Measurements from ENCODE around the gene OGG1. TPM values are rescaled to one million over a fixed set of nuclear protein-coding genes. Genes with fewer than 3 reads are reported as not detected.
"Not testable (repeated sequence)": the region's sequence is repeated elsewhere in the genome, so short reads cannot be mapped to it uniquely, and the experiment has no call there.

Gene OGG1
- total RNA-seq, 2 donors from 2014 or later = 18.4 to 22.6 TPM

DNA sequence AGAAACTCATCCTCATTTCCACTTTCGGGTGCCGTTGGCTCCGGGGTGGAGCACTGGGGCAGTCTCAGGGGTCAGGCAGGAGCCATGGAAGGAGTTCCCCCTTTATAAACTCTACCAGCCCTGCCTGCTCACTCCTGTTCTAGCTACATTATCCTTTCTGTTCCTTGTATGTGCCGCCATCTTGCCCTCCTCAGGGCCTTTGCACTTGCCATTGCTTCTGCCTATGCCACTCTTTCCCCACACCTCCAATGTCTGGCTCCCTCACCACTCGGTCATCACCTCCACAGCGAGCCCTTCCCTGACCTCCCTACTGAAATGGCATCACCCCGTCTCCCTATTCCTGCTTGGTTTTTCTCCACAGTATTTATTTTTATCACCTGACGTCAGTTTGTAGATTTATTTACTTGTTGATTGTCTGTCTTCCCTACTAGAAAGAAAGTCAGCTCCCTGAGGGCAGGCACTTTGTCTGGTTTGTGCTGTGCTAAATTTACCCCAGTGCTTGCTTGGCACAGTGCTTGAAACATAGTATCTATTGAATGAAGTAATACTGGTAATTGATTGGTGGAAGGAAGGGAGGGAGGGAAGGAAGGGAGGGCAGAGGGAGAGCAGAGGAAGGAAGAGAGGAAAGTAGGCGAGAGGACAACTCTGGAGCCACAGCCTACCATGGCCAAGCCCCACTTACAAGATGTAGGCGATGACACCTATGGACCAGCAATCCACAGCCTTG is 11.2 kb downstream of the OGG1 start:
- Mint-ChIP-seq H3K4me3 (no peak overlapping the region), H3K27ac (peak overlapping the region; percentile 9)
- H3K9me3 ChIP-seq (ENCODE audit: control insufficient read depth, low read length, poor library complexity, severe bottlenecking) = no peaks in the 10 kb centered on the region

DNA sequence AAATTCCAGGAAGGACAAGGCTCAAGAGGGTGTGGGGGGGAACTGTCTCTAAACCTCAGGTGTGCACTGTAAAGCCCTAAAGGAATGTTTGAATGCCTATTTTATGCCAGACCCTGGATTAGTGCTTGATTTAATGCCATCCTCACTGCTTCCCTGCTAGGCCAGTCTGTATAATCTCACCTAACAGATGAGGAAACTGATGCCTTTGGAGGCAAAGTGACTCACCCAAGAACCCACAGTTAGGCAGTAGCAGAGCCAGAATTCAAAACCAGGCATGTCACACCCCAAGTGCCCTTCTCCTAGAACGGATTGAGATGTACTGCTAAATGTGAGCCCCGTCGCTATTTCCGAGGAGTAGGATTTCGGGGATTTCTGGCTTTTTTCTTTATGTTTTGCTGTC is 12.2 kb downstream of the OGG1 start:
- Mint-ChIP-seq H3K27ac (no peak overlapping the region), H3K4me3 (no peak overlapping the region), H3K36me3 (ENCODE audit: low read depth) (peaks cover 8% of the 10 kb centered on the region), H3K4me1 (peaks cover 12% of the 10 kb centered on the region), H3K27me3 (no peaks in the 10 kb centered on the region)
- no peak for ATAC-seq
- no peaks in the 10 kb centered on the region for H3K9me3 ChIP-seq (ENCODE audit: control insufficient read depth, low read length, poor library complexity, severe bottlenecking)
- no peak for DNase-seq

More for the DNA sequence above, 11.2 kb downstream of the OGG1 start:
- Mint-ChIP-seq H3K27me3 (no peaks in the 10 kb centered on the region), H3K36me3 (ENCODE audit: low read depth) (peaks cover 8% of the 10 kb centered on the region), H3K4me1 (peaks cover 13% of the 10 kb centered on the region)
- no peak for ATAC-seq
- no peak for DNase-seq

DNA sequence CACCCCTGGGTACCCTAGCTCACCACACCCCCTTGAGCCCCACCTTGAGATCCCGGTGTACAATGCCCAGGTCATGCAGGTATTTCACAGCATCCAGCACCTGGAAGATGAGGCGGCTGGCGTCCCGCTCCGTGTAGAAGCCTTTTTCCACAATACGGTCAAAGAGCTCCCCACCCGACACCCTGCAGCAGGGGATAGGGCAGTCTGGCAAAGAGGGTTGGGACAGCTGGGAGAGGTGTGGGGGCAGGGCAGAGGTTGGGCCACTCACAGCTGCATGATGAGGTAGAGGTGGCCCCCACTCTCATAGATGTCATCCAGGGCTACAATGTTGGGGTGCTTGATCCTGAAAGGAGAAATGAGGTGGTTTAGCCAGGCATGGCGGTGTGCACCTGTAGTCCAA is 13.1 kb downstream of the OGG1 start:
- no peak for ATAC-seq
- H3K27me3 Mint-ChIP-seq = no peaks in the 10 kb centered on the region
- H3K36me3 Mint-ChIP-seq (ENCODE audit: low read depth) = peaks cover 8% of the 10 kb centered on the region
- no peaks in the 10 kb centered on the region for H3K9me3 ChIP-seq (ENCODE audit: control insufficient read depth, low read length, poor library complexity, severe bottlenecking)
- peaks cover 17% of the 10 kb centered on the region for H3K4me1 Mint-ChIP-seq
- no peak overlapping the region for H3K4me3 Mint-ChIP-seq
- DNase-seq = no peak
- H3K27ac Mint-ChIP-seq = no peak overlapping the region

DNA sequence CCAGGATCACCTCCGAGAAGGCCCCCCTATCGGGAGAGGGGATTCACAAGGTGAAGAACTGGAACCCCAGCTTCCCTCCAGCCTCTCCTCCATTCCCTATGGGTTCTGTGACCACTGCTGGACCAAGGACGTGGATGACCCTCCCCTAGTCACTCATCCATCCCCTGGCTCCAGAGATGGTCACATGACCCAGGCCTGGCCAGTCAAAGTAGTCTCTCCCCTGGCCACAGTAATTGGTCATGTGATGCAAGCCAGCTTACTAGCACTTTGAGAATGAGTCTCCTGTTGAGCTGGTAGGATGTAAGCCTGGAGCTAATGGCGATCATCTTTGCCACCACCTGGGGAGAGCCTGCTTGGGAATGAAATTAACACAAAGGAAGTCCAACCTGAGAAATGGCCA is 16.1 kb downstream of the OGG1 start:
- DNase-seq = no peak
- H3K27me3 Mint-ChIP-seq = no peaks in the 10 kb centered on the region
- H3K4me3 Mint-ChIP-seq = no peak overlapping the region
- no peak overlapping the region for H3K27ac Mint-ChIP-seq
- H3K36me3 Mint-ChIP-seq (ENCODE audit: low read depth) = peaks cover 3% of the 10 kb centered on the region
- peaks cover 37% of the 10 kb centered on the region for H3K4me1 Mint-ChIP-seq
- no peaks in the 10 kb centered on the region for H3K9me3 ChIP-seq (ENCODE audit: control insufficient read depth, low read length, poor library complexity, severe bottlenecking)
- no peak for ATAC-seq

DNA sequence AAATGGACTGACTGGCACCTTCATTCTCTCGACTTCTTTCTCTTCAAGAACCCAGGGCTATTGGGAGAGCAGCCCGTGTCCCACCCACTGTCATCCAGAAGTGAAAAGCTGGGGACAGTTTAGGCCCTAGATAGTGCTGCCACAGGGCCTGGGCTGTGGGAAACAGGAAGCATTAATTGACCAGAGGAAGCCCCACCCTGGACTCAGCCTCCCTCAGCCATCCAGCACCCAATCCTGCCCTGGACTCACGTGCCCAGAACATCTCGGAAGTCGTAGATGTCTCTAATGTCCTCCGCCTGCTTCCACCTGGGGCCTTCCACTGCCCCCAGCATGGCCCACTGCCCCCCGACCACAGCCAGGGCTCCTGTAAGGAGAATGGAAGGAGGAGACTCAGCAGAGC is 17.7 kb downstream of the OGG1 start:
- ATAC-seq (no peak), DNase-seq (no peak)
- no peaks in the 10 kb centered on the region for H3K27me3 Mint-ChIP-seq
- no peaks in the 10 kb centered on the region for H3K36me3 Mint-ChIP-seq (ENCODE audit: low read depth)
- no peaks in the 10 kb centered on the region for H3K9me3 ChIP-seq (ENCODE audit: control insufficient read depth, low read length, poor library complexity, severe bottlenecking)
- H3K4me3 Mint-ChIP-seq = no peak overlapping the region
- peaks cover 34% of the 10 kb centered on the region for H3K4me1 Mint-ChIP-seq
- H3K27ac Mint-ChIP-seq = peak overlapping the region; percentile 86

DNA sequence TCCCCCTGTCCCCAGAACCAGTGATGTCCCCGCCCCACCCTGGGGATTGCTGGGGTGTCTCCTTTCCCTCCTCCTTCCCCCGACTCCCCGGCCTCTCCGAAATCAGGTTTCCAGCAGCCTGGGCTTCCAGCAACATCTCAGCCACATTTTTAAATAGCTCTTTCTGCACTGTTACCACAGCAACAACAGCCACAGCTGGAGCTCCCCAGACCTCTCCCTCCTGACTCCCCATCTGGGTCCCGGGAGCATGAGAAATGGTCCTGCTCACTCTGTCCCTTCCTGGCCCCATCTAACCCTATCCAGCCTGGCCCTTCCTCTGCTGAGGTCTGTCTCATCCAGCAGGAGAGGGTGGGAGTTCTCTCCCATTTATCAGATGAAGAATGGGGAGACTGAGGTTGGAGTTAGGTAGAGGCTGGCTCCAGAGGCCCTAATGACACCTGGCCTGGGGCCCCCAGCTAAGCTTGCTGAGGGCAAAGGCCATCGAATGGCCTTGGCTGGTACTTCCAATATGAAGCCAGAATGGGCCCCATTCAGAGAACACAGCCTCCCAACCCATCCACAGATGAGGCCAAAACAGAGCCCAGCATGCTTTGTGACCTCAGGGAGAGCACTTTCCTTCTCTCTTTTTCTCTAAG is 18.5 kb downstream of the OGG1 start:
- ATAC-seq = no peak
- Mint-ChIP-seq H3K27me3 (no peaks in the 10 kb centered on the region), H3K4me1 (peaks cover 34% of the 10 kb centered on the region), H3K27ac (peak overlapping the region; percentile 79), H3K4me3 (no peak overlapping the region), H3K36me3 (ENCODE audit: low read depth) (no peaks in the 10 kb centered on the region)
- no peaks in the 10 kb centered on the region for H3K9me3 ChIP-seq (ENCODE audit: control insufficient read depth, low read length, poor library complexity, severe bottlenecking)
- no peak for DNase-seq

DNA sequence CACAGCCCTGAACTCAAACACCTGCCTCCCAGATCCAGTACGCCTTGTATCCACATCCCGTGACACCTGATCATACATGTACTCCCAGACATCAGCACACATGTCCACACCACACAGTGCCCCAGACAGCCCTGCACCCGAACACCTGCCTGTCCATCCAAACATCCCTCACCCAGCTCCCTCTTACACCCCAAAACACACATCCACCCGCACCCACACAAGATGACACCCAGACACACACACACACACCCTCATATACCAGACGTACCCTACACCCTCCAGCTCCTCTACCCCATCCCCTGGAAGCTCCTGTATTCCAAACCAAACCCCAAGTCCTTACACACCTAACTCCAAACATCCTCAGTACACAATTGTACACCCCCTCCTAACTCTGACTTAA is 19.3 kb downstream of the OGG1 start:
- H3K4me3 Mint-ChIP-seq = peak overlapping the region; percentile 86
- DNase-seq = no peak
- no peaks in the 10 kb centered on the region for H3K36me3 Mint-ChIP-seq (ENCODE audit: low read depth)
- peaks cover 34% of the 10 kb centered on the region for H3K4me1 Mint-ChIP-seq
- peak overlapping the region; percentile 79 for H3K27ac Mint-ChIP-seq
- no peaks in the 10 kb centered on the region for H3K27me3 Mint-ChIP-seq
- no peak for ATAC-seq
- no peaks in the 10 kb centered on the region for H3K9me3 ChIP-seq (ENCODE audit: control insufficient read depth, low read length, poor library complexity, severe bottlenecking)

DNA sequence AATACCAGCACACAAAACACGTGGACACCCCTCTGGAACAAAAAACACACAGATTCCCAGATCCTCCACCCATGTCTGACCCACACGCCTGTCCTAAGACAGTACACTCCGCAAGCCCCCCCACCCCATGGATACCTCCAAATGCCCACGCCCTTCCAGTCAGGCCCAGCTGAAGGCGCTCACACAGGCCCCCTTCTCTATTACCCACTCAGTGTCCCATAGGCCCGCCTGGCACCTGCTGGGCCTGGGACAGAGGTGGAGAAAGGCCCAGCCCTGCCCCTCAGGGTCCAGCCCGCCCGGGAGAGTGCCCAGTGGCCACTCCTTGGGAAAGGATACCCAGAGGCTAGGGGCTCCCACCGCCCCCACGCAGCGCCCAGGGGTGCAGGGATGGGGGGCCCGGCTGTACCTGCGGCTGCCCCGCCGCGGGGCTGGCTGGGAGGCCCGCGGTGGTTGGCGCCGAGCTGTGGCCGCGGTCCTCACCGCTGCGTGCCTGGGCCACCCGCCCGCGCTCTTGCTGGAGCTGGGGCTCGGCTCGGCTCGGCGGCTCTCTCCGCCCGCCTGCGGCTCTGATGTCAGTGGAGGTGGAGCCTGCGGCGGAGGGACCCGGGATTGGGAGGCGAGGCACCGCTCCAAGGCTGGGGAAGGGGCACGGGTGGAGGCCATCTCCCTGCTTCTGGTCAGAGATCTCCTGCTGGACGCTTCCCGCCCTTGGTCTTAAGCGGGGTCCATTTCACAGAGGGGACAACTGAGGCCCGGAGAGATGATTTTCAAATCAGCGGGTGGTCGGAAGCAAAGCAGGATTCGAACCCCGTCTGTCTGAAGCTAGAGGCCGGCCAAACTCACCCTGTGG is 19.9 kb downstream of the OGG1 start, which contains the start of gene CAMK1:
TSS of gene CAMK1 (minus strand) at position 522 of the 850 bp plus-strand sequence. CDS start 2,198 bp downstream, outside the sequence.
- no peaks in the 10 kb centered on the region for H3K9me3 ChIP-seq (ENCODE audit: control insufficient read depth, low read length, poor library complexity, severe bottlenecking)
- DNase-seq = peak; percentile 39 to 46 (median 44)
- ATAC-seq = peak; percentile 98
- no peaks in the 10 kb centered on the region for H3K36me3 Mint-ChIP-seq (ENCODE audit: low read depth)
- H3K4me1 Mint-ChIP-seq = peaks cover 34% of the 10 kb centered on the region
- H3K4me3 Mint-ChIP-seq = peak within 1 kb of the TSS; percentile 86
- no peaks in the 10 kb centered on the region for H3K27me3 Mint-ChIP-seq
- peak within 1 kb of the TSS; percentile 79 for H3K27ac Mint-ChIP-seq

DNA sequence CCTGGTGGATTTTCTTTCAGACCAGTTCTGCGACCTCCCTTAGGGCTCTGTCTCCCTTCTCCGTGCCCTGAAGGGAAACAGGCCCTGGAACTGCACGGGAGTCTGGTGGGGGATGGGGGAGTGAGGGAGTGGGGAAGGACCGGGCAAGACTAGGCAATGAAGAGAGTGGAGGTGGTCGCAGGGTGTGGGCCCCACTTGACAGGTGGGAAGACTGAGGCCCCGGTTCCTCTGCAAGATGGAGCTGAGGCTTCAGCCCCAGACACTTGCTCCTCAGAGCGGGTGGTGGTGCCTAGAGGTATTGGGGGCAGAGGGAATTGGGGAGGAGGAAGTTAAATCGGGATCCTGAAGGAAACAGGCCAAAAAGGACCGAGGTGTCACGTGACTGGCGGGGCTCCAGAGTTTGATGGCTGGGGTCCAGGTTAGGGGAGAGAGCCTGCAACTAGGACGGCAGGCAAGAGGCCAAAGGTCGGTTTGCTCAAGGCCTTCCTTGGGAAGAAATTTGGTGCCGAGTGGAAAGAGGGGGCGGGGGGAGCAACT is 20.6 kb downstream of the OGG1 start:
- Mint-ChIP-seq H3K4me1 (peaks cover 36% of the 10 kb centered on the region), H3K27ac (no peak overlapping the region), H3K36me3 (ENCODE audit: low read depth) (no peaks in the 10 kb centered on the region), H3K27me3 (no peaks in the 10 kb centered on the region), H3K4me3 (peak overlapping the region; percentile 69)
- H3K9me3 ChIP-seq (ENCODE audit: control insufficient read depth, low read length, poor library complexity, severe bottlenecking) = no peaks in the 10 kb centered on the region
- DNase-seq (no peak), ATAC-seq (no peak)

DNA sequence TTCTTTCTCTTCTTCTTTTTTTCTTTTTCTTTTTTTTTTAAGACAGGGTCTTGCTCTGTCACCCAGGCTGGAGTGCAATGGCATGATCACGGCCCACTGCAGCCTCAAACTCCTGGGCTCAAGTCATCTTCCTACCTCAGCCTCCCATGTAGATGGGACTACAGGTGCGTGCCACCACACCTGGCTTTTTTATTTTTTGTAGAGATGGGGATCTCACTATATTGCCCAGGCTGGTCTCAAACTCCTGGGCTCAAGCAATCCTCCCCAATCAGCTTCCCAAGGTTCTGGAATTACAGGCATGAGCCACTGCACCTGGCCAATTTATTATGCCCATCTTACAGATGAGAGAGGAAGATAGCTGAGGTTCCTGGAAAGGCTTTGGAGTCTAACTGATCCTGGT is 21.3 kb downstream of the OGG1 start:
- not testable (repeated sequence) for H3K36me3 Mint-ChIP-seq (ENCODE audit: low read depth); H3K27ac Mint-ChIP-seq; H3K9me3 ChIP-seq (ENCODE audit: control insufficient read depth, low read length, poor library complexity, severe bottlenecking); DNase-seq; ATAC-seq; H3K27me3 Mint-ChIP-seq
- H3K4me1 Mint-ChIP-seq = peaks cover 37% of the 10 kb centered on the region
- peak overlapping the region; percentile 69 for H3K4me3 Mint-ChIP-seq

DNA sequence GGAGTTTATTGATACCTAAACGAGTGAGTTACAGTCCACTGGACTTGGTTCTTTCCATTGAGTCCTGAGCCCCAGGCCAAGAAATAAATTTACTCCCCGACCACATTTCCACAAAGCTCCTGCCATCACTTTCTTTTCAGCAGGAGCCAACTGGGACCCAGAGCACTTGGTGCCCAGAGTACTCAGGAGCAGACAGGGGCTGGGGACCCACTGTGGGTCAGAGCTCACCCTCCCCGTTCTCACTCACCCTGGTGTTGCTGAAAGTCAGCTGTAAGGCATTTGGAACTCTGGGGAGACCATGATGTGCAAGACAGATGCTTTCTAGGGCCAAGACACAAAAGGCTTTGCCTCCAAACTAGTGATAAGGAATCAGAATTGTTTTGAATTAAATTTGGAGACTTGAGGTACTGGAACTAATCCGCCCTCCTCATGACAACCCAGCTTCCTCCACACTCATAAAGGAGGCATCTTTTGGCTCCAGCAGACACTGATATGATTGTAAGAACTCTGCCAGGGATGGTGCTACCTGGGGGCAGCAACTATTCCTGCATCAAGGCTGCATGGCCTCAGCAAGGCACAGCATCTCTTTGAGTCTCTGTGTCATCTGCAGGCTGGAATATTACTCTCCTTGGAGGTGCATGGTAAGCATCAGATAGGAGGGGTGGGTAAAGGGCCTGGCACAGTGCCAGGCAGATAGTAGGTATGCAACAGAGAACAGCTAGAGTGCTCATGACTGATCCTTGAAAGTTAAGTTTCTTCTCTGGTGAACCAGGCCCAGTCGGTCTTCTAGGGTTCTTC is 27.3 kb downstream of the OGG1 start:
- ATAC-seq = no peak
- no peaks in the 10 kb centered on the region for H3K9me3 ChIP-seq (ENCODE audit: control insufficient read depth, low read length, poor library complexity, severe bottlenecking)
- Mint-ChIP-seq H3K27ac (no peak overlapping the region), H3K27me3 (no peaks in the 10 kb centered on the region), H3K4me1 (peaks cover 36% of the 10 kb centered on the region), H3K4me3 (no peak overlapping the region), H3K36me3 (ENCODE audit: low read depth) (no peaks in the 10 kb centered on the region)
- DNase-seq = no peak

DNA sequence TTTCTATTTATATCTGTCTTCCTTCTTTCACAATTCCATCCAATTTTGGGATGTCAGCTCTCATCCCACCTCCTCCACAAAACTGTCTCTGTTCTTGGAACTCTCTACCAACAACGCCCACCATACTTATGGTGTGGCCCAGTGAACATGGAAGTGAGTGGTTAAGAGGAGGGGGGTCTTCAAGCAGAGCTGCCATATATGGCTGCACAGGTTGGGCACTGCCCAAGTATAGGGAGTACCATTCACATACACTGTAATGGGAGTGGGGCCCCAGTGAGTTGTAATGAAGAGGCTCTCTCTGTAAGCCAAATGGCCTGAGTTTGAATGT is 27.9 kb downstream of the OGG1 start:
- Mint-ChIP-seq H3K27me3 (no peaks in the 10 kb centered on the region), H3K4me1 (peaks cover 37% of the 10 kb centered on the region), H3K4me3 (no peak overlapping the region), H3K27ac (no peak overlapping the region), H3K36me3 (ENCODE audit: low read depth) (no peaks in the 10 kb centered on the region)
- H3K9me3 ChIP-seq (ENCODE audit: control insufficient read depth, low read length, poor library complexity, severe bottlenecking) = no peaks in the 10 kb centered on the region
- DNase-seq = no peak
- no peak for ATAC-seq

Data from T-helper 17 cell (primary cell).